GM19351 (cell line): ENCODE data around the gene MCC.

Source experiments
- ATAC-seq: cut with Tn5 transposase; IDR thresholded peaks from one replicate; pipeline ENCODE4 v1.9.1; 2021; ENCODE audit warnings: mild to moderate bottlenecking, moderate library complexity; ENCODE audit not compliant: unreplicated experiment

The MCC gene

GRCh38 chr5:113373426-113373825, 114.8 kb downstream of the MCC start:
- no peak for ATAC-seq

GRCh38 chr5:113371721-113372196, 116.5 kb downstream of the MCC start:
- no peak for ATAC-seq

- ATAC-seq: no peak
These were observed 120.7 kb downstream of the MCC start for GRCh38 chr5:113367586-113367985.

DNA sequence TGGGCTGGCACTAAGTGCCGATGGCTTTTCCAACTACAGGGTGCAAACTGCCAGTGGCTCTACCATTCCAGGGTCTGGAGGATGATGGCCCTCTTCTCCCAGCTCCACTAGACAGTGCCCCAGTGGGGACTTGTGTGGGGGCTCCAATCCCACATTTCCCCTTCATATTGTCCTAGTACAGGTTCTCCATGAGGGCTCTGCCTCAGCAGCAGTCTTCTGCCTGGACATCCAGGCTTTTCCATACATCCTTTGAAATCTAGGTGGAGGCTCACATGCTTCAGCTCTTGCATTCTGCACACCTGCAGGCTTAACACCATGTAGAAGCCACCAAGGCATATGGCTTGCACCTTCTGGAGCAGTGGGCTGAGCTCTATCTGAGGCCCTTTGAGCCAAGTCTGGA, 123.8 kb downstream of the MCC start:
- ATAC-seq: no peak

GRCh38 chr5:113361701-113362100, 126.6 kb downstream of the MCC start:
- ATAC-seq: no peak

DNA sequence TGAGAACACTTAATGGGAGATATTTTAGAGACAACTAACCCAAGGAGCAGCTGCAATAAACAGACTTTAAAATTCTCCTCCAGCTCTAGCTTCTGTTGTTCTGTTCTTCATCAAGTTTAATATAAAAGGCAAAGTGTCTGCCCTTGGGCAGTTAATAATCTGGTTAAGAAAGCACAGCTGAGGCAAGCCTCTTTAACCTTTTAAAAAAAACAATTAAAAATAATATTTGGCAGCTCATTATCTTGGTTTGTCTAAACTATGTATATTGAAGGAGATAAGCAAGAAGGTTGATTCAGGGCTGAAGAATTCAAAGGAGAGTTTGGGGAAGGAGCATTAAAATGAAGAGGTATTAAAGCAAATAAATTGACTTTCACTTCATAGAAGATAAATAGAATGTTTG, 128.8 kb downstream of the MCC start:
- ATAC-seq: no peak

DNA sequence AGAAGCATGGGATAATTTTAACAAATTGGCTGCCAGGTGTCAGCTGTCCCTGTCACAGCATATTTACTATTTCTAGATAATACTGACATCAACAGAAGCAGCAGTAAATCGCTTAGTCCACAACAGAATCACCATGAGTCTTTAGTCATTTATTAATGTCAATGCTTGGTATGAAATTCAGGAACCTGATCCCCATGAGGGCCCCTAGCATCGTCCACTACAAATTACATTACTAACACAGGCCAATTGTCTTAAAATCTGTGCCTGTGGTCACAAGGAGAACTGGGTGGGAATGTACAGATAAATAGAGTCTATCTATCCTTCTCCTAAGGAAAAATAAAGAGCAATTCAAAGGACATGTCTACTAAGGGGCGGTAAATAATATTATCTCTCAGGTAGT, 129.6 kb downstream of the MCC start:
- no peak for ATAC-seq

- ATAC-seq: no peak
These were observed 130.4 kb downstream of the MCC start for GRCh38 chr5:113357696-113358476.

DNA sequence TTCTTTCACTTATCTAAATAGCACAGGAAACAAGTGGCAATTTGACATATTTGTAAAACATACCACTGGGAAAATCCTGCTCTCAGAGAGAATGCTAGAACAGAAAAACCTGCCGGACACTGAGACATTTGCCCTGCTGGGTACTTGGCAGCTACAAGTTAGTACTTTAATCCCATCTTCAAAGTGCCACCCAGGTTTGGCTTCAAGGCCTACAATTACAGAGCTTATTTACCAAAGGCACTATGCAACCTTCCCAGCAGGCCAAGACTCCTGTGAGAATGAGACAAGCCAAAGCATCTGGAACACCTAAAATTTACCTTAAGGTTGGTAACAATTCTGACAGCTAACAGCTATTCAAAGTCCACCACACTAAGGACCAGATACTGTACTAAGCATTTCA, 131.8 kb downstream of the MCC start:
- ATAC-seq: no peak

- no peak for ATAC-seq
These were observed 134.2 kb downstream of the MCC start for GRCh38 chr5:113354055-113354454.

GRCh38 chr5:113347572-113347971, 140.7 kb downstream of the MCC start:
- no peak for ATAC-seq

GRCh38 chr5:113344973-113345940, 143.0 kb downstream of the MCC start:
- ATAC-seq: no peak

GRCh38 chr5:113343343-113343742, 144.9 kb downstream of the MCC start:
- ATAC-seq: no peak

GRCh38 chr5:113340537-113340936, 147.7 kb downstream of the MCC start:
- ATAC-seq: no peak

GRCh38 chr5:113338628-113339027, 149.6 kb downstream of the MCC start:
- no peak for ATAC-seq

DNA sequence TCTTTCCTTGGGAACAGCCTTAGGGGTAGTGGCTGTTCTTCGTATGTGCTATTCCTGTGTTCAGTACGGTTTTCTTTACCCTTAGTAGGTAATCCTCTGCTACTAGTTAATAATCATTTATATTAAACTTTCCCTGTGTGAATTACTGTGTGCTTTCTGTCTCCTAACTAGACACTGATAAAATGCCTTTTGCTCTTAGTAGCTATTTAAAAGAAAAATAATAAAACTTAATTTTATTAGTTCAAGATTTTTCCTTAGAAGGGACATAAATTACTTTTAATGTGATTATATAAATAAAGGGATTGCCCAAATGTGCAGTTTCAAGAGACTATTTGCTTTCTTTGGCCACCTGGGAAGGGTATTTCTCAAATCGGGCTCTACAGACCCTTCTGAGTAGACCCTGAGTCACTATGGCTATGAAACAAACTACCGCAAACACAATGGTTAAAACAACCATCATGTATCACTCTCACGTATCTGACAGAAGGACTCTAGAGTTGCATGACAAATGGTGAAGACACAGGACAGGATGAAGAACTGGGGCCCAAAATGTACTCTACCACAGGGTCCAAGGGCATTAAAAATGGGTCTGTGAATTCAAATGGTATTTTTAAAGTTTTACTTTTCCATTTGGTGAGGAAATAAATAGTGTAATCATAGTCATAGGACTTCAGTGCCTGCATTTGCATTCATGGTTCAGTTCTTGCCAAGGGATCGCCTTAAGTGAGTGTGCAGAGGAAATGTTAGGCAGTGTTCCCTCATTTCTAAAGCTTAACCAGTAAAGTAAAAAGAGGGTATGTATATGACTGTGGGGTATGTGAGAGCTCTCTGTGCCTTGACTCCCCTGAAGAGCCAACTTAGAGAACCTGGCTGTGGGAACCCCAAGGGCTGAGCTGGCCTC, 150.5 kb downstream of the MCC start:
- no peak for ATAC-seq

DNA sequence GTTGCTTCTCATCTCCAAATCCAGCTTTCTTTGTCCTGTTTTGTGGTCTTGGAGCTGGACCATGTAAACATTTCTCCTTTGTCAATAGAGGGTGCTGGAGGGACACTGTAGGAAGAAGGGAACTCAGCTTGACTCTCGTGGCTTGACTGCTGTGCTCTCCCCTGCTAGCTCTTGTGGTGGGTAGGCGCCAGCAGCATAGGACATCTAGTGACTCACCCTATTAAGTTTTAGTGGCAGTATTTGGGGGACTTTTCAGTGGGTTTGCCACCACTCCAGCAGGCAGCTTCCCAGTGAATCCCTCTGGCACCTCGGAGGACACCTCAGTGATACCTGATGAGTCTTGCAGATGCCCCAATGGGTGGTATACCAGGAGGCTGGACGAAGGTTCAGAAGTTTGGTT, 151.3 kb downstream of the MCC start:
- no peak for ATAC-seq

- no peak for ATAC-seq
These were observed 154.8 kb downstream of the MCC start for GRCh38 chr5:113333411-113333810.

- no peak for ATAC-seq
These were observed 157.1 kb downstream of the MCC start for GRCh38 chr5:113331209-113331551.

DNA sequence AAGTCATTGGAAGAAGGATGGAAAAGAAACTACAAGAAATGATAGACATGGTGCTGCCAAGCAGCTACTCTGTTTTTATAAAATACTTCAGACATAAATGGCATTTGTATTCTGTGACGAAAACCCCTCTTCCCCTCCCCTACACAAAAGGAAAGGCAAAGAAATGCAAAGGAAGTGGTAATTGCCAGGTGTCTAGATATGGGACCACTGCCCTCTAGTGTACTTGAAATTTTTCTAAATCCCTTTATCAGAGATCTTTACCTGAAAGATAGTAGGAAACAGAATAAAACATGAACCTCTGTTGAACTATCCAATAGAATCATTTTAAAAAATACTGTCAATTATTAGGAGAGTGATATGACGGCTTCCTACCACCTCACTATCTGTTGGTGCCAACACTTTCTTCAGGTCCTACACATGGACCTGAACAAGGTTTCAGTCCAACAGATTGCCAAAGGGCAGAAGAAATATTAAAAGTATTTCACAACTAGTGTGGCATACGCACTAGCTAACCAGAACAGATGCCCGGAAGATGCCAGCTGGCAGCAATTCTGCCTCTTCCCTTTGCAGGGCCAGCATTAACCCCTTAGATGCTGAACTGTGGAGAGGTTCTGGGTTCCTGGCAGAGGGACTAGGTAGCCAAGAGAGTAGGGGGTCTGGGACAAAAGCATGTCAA, 157.6 kb downstream of the MCC start:
- ATAC-seq: peak; percentile 63
